Measurements from ENCODE around the gene RACGAP1. TPM values are rescaled to one million over a fixed set of nuclear protein-coding genes. Genes with fewer than 3 reads are reported as not detected.

The RACGAP1 gene
- polyA plus RNA-seq, 3 donors: 3.1 to 5.4 (median 3.6) TPM

DNA sequence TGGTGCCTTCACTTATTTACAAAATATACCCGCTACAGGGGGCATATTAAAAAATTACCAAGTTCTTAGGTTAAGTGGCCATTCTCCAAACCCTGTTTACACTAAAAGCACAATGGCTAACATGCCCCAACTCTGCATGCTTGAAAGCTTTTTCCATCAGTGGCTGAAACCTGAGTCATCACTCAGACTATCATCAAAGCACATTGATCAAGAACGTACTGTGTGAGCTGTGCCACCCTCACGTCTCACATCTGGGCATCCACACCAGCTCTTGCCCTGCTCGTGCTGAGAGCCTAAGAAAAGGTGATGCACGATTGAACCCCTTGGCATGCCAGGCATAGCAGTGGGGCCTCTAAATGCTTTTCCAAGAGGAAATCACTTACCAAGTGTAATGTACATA lies 39.3 kb downstream of the RACGAP1 start:
- peaks cover 0 to 1% (median 1%) of the 10 kb centered on the region in 3 donors for H3K27me3 Mint-ChIP-seq (ENCODE audit: low read depth in 3 of 3)
- 94% methylated on average over 3 of the region's 5 CpGs for WGBS (ENCODE audit: insufficient coverage)
- TF ChIP-seq, protein P1, sequence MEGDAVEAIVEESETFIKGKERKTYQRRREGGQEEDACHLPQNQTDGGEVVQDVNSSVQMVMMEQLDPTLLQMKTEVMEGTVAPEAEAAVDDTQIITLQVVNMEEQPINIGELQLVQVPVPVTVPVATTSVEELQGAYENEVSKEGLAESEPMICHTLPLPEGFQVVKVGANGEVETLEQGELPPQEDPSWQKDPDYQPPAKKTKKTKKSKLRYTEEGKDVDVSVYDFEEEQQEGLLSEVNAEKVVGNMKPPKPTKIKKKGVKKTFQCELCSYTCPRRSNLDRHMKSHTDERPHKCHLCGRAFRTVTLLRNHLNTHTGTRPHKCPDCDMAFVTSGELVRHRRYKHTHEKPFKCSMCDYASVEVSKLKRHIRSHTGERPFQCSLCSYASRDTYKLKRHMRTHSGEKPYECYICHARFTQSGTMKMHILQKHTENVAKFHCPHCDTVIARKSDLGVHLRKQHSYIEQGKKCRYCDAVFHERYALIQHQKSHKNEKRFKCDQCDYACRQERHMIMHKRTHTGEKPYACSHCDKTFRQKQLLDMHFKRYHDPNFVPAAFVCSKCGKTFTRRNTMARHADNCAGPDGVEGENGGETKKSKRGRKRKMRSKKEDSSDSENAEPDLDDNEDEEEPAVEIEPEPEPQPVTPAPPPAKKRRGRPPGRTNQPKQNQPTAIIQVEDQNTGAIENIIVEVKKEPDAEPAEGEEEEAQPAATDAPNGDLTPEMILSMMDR (IDR thresholded peaks at IDR 0.05): no peak
- Histone ChIP-seq H3K4me2 (replicated peaks; ENCODE audit: extremely low read depth, low read length, poor library complexity, severe bottlenecking) (no peak overlapping the region), H3K4me3 (replicated peaks in 1 of 3; ENCODE audit: low read depth in 2 of 3, low read length in 3 of 3) (no peak overlapping the region), H3K9ac (ENCODE audit: insufficient read depth, low read length, poor library complexity, severe bottlenecking) (no peak overlapping the region), H2AFZ (ENCODE audit: insufficient read depth, low read depth, low read length, poor library complexity, severe bottlenecking) (no peak overlapping the region), H3K4me1 (ENCODE audit: control insufficient read depth in 1 of 2, insufficient read depth in 2 of 2, low read length in 2 of 2) (peaks cover 86 to 99% of the 10 kb centered on the region in 2 donors), H3K27me3 (ENCODE audit: control insufficient read depth in 2 of 2, insufficient read depth in 2 of 2, low read length in 2 of 2) (no peaks in the 10 kb centered on the region), H3K9me3 (replicated peaks in 1 of 2; ENCODE audit: control insufficient read depth in 1 of 2, insufficient read depth in 1 of 2, low read length in 2 of 2) (no peaks in the 10 kb centered on the region), H3K36me3 (replicated peaks in 1 of 2; ENCODE audit: control insufficient read depth in 1 of 2, insufficient read depth in 2 of 2, low read length in 2 of 2) (no peaks in the 10 kb centered on the region), H4K20me1 (ENCODE audit: insufficient read depth, low read length) (no peaks in the 10 kb centered on the region), H3K27ac (ENCODE audit: low read depth in 1 of 2, low read length in 2 of 2) (peak overlapping the region in 1 of 2 donors; percentile 22), H3K79me2 (ENCODE audit: insufficient read depth, low read length) (peaks cover 7% of the 10 kb centered on the region)
- DNase-seq: no peak
- H3K9me3 Mint-ChIP-seq: peaks cover 0 to 4% (median 0%) of the 10 kb centered on the region in 7 donors
- H3K27ac Mint-ChIP-seq: peak overlapping the region in 3 of 7 donors; percentile 58 to 71 (median 61)
- H3K4me3 Mint-ChIP-seq: no peak overlapping the region
- intact Hi-C loops (cut with micrococcal nuclease): no loop called here
- H3K36me3 Mint-ChIP-seq: peaks cover 4 to 6% of the 10 kb centered on the region in 2 donors
- peaks cover 93% of the 10 kb centered on the region for H3K4me1 Mint-ChIP-seq

DNA sequence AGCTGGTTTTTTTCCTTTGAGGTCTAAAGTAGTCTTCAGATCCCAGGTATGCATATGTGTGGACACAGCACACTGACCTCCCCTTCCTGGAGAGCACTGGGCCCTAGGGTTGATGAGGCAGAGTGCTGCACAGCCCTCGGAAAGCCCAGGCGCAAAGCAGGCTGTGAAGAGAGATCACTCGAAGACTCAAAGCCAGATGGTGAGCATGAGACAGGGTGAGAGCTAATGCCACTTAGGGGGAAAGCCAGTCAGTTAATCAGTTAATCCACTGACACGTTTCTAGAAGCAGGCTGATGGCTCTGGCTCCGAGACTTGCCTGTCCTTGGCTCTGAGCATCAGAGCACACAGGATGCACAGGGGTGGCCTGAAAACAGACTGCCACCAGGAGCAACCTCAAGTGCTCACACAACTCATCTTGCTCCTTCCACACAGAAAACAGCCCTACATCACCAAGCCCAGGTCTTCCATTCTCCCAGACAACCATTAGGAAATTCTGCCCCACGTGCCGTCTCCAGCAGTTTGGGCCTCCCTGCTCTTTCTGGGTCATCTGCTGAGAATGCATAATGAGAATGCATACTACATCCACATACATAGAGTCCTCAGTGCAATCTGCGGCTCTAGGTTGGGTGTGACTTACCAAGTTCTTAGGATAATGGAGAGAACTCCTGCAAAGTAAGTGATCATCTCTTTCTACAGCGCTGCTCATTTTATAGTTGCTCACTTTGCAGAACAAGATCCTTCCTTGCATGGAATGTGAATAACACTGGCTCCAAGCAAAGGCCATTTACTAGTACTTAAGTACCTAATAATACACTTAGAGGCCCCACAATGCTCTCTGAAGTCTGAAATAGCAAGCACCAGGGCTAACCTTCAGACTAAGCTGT lies 40.6 kb downstream of the RACGAP1 start:
- Histone ChIP-seq H3K27me3 (ENCODE audit: control insufficient read depth in 2 of 2, insufficient read depth in 2 of 2, low read length in 2 of 2) (no peaks in the 10 kb centered on the region), H4K20me1 (ENCODE audit: insufficient read depth, low read length) (no peaks in the 10 kb centered on the region), H3K4me2 (replicated peaks; ENCODE audit: extremely low read depth, low read length, poor library complexity, severe bottlenecking) (peak overlapping the region; percentile 77), H3K9me3 (replicated peaks in 1 of 2; ENCODE audit: control insufficient read depth in 1 of 2, insufficient read depth in 1 of 2, low read length in 2 of 2) (no peaks in the 10 kb centered on the region), H2AFZ (ENCODE audit: insufficient read depth, low read depth, low read length, poor library complexity, severe bottlenecking) (peak overlapping the region; percentile 84), H3K4me1 (ENCODE audit: control insufficient read depth in 1 of 2, insufficient read depth in 2 of 2, low read length in 2 of 2) (peaks cover 81 to 94% of the 10 kb centered on the region in 2 donors), H3K79me2 (ENCODE audit: insufficient read depth, low read length) (peaks cover 7% of the 10 kb centered on the region), H3K36me3 (replicated peaks in 1 of 2; ENCODE audit: control insufficient read depth in 1 of 2, insufficient read depth in 2 of 2, low read length in 2 of 2) (no peaks in the 10 kb centered on the region), H3K4me3 (replicated peaks in 1 of 3; ENCODE audit: low read depth in 2 of 3, low read length in 3 of 3) (peak overlapping the region in 1 of 3 experiments; percentile 65), H3K27ac (ENCODE audit: low read depth in 1 of 2, low read length in 2 of 2) (peak overlapping the region in 1 of 2 donors; percentile 76), H3K9ac (ENCODE audit: insufficient read depth, low read length, poor library complexity, severe bottlenecking) (no peak overlapping the region)
- intact Hi-C loops (cut with micrococcal nuclease): loop anchor here in 1 of 2 donors (5.0 kb wide), 1 partner anchor 53 kb away; no protein-coding TSS in a partner anchor
- Mint-ChIP-seq H3K9me3 (peaks cover 0 to 4% (median 0%) of the 10 kb centered on the region in 7 donors), H3K4me3 (no peak overlapping the region), H3K27me3 (ENCODE audit: low read depth in 3 of 3) (peaks cover 0 to 3% (median 1%) of the 10 kb centered on the region in 3 donors), H3K36me3 (peaks cover 4 to 7% of the 10 kb centered on the region in 2 donors), H3K4me1 (peaks cover 92% of the 10 kb centered on the region), H3K27ac (peak overlapping the region in 2 of 7 donors; percentile 54 to 87)
- DNase-seq: no peak
- WGBS (ENCODE audit: insufficient coverage): 93% methylated on average over 6 of the region's 9 CpGs
- TF ChIP-seq, protein P1 (IDR thresholded peaks at IDR 0.05): no peak

Measured in CD14-positive monocyte (primary cell).